HG03095 (cell line): ENCODE data around the gene WDR48.
"Not testable (repeated sequence)": the region's sequence is repeated elsewhere in the genome, so short reads cannot be mapped to it uniquely, and the experiment has no call there.

Experiments used
- ATAC-seq: cut with Tn5 transposase; IDR thresholded peaks from one replicate; pipeline ENCODE4 v1.9.1; 2021; ENCODE audit warnings: moderate library complexity; ENCODE audit not compliant: unreplicated experiment

The WDR48 gene

GRCh38 chr3:39051649-39052561 is at the start of gene WDR48, which contains the start of gene SCN11A:
TSS of gene WDR48 (plus strand) at chr3:39052016. CDS start at chr3:39052026, 10 bp downstream.
TSS of gene SCN11A (minus strand) at chr3:39051944. CDS start at chr3:38950362, 101,582 bp downstream.
- peak; percentile 98 for ATAC-seq

GRCh38 chr3:39005295-39005694 is 46.5 kb upstream of the WDR48 start:
- ATAC-seq, result no peak

DNA sequence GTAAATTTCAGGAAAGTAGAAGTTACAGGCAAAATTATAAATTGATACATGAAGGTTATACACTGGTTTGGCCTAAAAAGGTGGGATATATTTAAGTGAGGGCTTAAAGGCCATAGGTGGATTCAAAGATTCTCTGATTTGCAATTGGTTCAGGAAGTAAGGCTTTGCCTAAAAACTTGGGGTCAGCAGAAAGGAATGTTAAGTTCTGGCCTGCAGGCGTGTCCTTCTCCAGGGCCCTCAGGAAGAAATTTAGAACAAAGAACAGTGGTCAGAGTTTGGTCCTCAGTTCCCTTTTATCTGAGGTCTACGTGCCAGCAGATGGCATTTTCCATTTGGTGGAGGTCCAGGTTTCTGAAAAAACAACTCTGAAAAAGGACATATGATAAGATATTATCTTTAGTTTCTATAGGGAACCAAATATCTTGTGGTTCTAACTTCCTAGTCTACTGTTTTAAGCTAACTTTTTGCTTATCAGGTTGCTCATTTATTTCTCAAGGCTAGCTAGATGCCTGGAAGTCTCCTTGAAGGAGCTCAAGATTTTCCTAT is 40.6 kb upstream of the WDR48 start:
- no peak for ATAC-seq

DNA sequence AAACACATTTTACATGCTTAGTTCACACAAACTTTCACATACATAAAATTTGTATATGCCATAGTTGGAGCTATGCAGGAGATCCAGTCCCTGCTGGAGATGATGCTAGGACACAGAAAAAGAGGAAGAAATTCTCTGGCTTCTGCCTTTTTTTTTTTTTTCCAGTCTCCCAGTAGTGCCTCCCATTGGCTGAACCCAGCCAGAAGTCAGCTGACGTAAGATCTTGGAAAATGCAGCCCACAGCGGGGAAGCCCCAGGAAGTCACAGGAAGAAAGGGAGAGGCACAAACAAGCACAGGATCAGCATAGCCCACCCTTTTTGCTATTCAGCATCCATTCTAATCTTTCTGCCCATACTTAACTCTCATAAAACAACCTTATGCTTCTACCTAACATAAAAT is 38.5 kb upstream of the WDR48 start:
- no peak for ATAC-seq

DNA sequence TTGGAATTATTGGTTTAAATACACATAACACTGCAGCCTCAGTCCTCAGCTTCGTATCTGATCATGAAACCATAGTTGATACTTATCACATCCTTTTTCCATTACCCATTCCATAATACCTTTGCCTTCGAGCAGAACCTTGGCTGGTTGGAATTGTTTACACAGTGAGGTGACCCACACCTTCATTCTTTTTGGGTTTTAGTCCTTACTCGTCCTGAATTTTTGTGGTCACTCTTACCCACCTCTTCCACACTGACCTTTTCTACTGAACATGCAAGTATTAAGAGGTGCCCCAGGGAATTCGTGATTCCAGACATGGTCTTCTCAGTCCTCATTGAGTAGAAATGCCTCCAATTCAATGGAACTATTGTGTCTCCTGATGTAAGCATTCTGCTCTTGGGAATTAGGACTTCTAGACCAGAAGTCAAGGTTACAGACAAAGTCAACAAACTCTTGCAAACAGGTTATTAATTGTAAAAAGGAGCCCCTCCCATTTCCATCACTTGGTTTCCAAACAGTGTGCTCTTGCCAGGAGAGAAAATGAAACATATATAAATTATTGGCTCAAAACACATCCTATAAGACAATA is 37.8 kb upstream of the WDR48 start:
- ATAC-seq, result no peak

GRCh38 chr3:39015418-39015817 is 36.4 kb upstream of the WDR48 start:
- ATAC-seq, result no peak

GRCh38 chr3:39019299-39019698 is 32.5 kb upstream of the WDR48 start:
- no peak for ATAC-seq

DNA sequence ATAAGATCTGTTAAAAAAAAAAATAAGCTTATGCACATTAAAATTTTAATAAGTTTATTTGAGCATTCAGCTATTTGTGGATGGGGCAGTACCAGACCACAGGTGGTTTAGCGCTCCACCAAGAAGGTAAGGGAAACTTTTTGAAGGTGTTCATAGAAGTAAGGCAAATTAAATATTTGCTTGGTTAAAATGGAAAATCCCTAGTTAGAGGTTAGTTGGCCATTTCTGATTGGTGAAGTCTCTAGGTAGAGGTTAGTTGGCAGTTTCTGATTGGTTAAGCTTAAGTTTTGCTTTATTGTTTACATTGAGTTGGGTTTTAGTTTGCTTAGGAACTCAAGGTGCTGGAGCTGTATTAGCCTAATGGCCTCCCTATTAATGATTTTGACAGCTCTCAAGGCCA is 30.8 kb upstream of the WDR48 start:
- ATAC-seq, result no peak

- no peak for ATAC-seq
Observed at GRCh38 chr3:39021465-39022285, 30.1 kb upstream of the WDR48 start.

- no peak for ATAC-seq
Observed at GRCh38 chr3:39022286-39022630, 29.6 kb upstream of the WDR48 start.

- ATAC-seq, result no peak
Observed at GRCh38 chr3:39024497-39024896, 27.3 kb upstream of the WDR48 start.

- ATAC-seq, result no peak
Observed at GRCh38 chr3:39025222-39025970, 26.4 kb upstream of the WDR48 start.

DNA sequence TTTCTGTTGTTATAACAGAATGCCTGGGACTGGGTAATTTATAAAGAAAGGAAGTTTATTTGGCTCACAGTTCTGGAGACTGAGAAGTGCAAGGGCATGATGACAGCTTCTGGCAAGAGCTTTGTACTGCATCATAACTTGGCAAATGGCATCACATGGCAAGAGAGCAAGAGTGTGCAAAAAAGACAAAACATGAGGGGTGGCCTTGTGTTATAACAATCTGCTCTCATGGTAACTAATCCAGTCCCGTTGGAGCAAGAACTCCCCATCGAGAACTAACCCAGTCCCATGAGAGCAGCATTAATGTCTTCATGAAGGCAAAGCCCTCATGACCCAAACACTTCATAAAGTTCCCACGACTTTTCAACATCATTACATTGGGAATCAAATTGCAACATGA is 23.3 kb upstream of the WDR48 start:
- no peak for ATAC-seq

- ATAC-seq, result no peak
Observed at GRCh38 chr3:39029556-39029955, 22.3 kb upstream of the WDR48 start.

GRCh38 chr3:39038165-39038564 is 13.7 kb upstream of the WDR48 start:
- ATAC-seq, result no peak

- no peak for ATAC-seq
Observed at GRCh38 chr3:39050029-39050428, 1.8 kb upstream of the WDR48 start.

DNA sequence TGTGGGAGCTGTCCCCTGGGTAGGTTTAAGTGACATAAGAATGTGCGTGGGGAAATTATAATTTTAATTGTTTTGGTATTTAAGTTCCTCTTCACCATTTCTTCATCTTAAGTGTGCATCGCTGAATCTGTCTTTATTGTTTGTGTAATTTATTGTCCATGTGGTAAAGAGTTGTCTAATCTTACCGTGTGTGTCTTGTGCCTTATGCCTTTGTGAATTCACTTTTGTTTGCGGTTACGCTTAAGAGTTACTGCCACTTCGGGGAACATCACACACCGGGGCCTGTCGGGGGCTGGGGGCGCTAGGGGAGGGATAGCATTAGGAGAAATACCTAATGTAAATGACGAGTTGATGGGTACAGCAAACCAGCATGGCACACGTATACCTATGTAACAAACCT is 767 bp downstream of the WDR48 start:
- ATAC-seq, result no peak

DNA sequence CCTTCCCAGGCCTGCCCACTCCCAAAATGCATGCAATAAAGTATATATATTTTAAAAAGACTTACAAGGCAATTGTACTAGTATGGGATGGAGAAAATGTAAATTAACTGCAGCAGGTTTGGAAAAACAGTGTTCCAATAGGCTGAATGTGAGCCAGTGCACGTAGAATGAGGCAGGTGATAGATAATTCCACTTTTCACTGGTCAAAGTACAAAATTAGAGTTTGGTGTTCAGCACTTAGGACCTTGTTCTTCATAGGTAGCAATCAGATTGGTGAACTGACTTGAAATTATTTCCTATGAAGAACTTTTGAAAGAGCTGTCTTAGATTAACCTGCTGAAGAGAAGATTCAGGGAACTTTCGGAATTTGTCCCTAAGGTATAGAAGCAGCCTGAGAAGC is 1.9 kb downstream of the WDR48 start:
- ATAC-seq, result no peak

- no peak for ATAC-seq
Observed at GRCh38 chr3:39056151-39056550, 4.3 kb downstream of the WDR48 start.

DNA sequence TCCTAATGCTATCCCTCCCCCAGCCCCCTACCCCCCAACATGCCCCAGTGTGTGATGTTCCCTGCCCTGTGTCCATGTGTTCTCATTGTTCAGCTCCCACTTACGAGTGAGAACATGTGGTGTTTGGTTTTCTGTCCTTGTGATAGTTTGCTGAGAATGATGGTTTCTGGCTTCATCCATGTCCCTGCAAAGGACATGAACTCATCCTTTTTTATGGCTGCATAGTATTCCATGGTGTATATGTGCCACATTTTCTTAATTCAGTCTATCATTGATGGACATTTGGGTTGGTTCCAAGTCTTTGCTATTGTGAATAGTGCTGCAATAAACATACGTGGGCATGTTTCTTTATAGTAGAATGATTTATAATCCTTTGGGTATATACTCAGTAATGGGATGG is 9.4 kb downstream of the WDR48 start:
- ATAC-seq, result not testable (repeated sequence)

- ATAC-seq, result no peak
Observed at GRCh38 chr3:39062180-39062579, 10.4 kb downstream of the WDR48 start.
